RWPE2 (cell line): ENCODE measurements around the gene OOSP3.

Experiments used
- ATAC-seq: fragments of 200-7000 bp; cut with Tn5 transposase; 3 replicates; pipeline ENCODE4 v1.9.1; 2021; ENCODE audit warnings: low read depth
- DNase-seq: peaks from one replicate; pipeline ENCODE4 v3.0.0-alpha.2; 2020; ENCODE audit warnings: low spot score
- H3K27ac ChIP-seq: fragments of 450-650 bp; 2 replicates; pipeline ENCODE4 v1.5.1; 2017; ENCODE audit warnings: mild to moderate bottlenecking; ENCODE audit not compliant: poor library complexity, severe bottlenecking
- H3K27me3 ChIP-seq: fragments of 250-450 bp; sonication (Bioruptor Pico); 2 replicates; pipeline ENCODE4 v1.5.1; 2021; ENCODE audit warnings: mild to moderate bottlenecking, moderate library complexity; ENCODE audit not compliant: insufficient read depth, poor library complexity, severe bottlenecking
- H3K36me3 ChIP-seq: fragments of 250-450 bp; sonication (Bioruptor Pico); 2 replicates; pipeline ENCODE4 v1.5.1; 2020; ENCODE audit warnings: low read depth, mild to moderate bottlenecking, moderate library complexity
- H3K4me1 ChIP-seq: fragments of 250-450 bp; sonication (Bioruptor Pico); 2 replicates; pipeline ENCODE4 v1.5.1; 2021; ENCODE audit warnings: mild to moderate bottlenecking, moderate library complexity; ENCODE audit not compliant: insufficient read depth, poor library complexity, severe bottlenecking
- H3K4me3 ChIP-seq: fragments of 250-450 bp; sonication (Bioruptor Pico); 2 replicates; pipeline ENCODE4 v1.5.1; 2021; ENCODE audit warnings: mild to moderate bottlenecking, moderate library complexity; ENCODE audit not compliant: severe bottlenecking
- H3K9me3 ChIP-seq: fragments of 250-450 bp; sonication (Bioruptor Pico); 2 replicates; pipeline ENCODE4 v1.5.1; 2021; ENCODE audit warnings: mild to moderate bottlenecking, moderate library complexity; ENCODE audit not compliant: severe bottlenecking
- TF ChIP-seq, protein P1 (sequence below): fragments of 450-650 bp; IDR thresholded peaks from one replicate; pipeline ENCODE4 v1.5.1; 2017; ENCODE audit warnings: mild to moderate bottlenecking, moderate library complexity; ENCODE audit not compliant: poor library complexity, severe bottlenecking

Gene OOSP3

GRCh38 chr11:59938718-59939117 lies 60.1 kb downstream of the OOSP3 start:
- H3K9me3 ChIP-seq, result no peaks in the 10 kb centered on the region
- no peaks in the 10 kb centered on the region for H3K4me1 ChIP-seq
- no peak overlapping the region for H3K27ac ChIP-seq
- ATAC-seq (no peak), DNase-seq (no peak)
- H3K4me3 ChIP-seq, result no peak overlapping the region
- TF ChIP-seq, protein P1, sequence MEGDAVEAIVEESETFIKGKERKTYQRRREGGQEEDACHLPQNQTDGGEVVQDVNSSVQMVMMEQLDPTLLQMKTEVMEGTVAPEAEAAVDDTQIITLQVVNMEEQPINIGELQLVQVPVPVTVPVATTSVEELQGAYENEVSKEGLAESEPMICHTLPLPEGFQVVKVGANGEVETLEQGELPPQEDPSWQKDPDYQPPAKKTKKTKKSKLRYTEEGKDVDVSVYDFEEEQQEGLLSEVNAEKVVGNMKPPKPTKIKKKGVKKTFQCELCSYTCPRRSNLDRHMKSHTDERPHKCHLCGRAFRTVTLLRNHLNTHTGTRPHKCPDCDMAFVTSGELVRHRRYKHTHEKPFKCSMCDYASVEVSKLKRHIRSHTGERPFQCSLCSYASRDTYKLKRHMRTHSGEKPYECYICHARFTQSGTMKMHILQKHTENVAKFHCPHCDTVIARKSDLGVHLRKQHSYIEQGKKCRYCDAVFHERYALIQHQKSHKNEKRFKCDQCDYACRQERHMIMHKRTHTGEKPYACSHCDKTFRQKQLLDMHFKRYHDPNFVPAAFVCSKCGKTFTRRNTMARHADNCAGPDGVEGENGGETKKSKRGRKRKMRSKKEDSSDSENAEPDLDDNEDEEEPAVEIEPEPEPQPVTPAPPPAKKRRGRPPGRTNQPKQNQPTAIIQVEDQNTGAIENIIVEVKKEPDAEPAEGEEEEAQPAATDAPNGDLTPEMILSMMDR, result no peak
- H3K36me3 ChIP-seq, result no peaks in the 10 kb centered on the region
- no peaks in the 10 kb centered on the region for H3K27me3 ChIP-seq

GRCh38 chr11:59939482-59939881 lies 60.9 kb downstream of the OOSP3 start:
- H3K36me3 ChIP-seq, result no peaks in the 10 kb centered on the region
- no peaks in the 10 kb centered on the region for H3K4me1 ChIP-seq
- H3K27ac ChIP-seq, result no peak overlapping the region
- TF ChIP-seq, protein P1, result no peak
- DNase-seq, result no peak
- H3K4me3 ChIP-seq, result no peak overlapping the region
- ATAC-seq, result no peak
- no peaks in the 10 kb centered on the region for H3K27me3 ChIP-seq
- H3K9me3 ChIP-seq, result no peaks in the 10 kb centered on the region

GRCh38 chr11:59941091-59941490 lies 62.5 kb downstream of the OOSP3 start:
- H3K27ac ChIP-seq, result no peak overlapping the region
- ATAC-seq (no peak), DNase-seq (no peak)
- H3K9me3 ChIP-seq, result no peaks in the 10 kb centered on the region
- no peaks in the 10 kb centered on the region for H3K36me3 ChIP-seq
- H3K27me3 ChIP-seq, result no peaks in the 10 kb centered on the region
- H3K4me1 ChIP-seq, result no peaks in the 10 kb centered on the region
- TF ChIP-seq, protein P1, result no peak
- H3K4me3 ChIP-seq, result no peak overlapping the region

GRCh38 chr11:59943997-59944714 lies 65.6 kb downstream of the OOSP3 start:
- DNase-seq (no peak), ATAC-seq (peak; percentile 14; the same call in 1 of the 3 replicates)
- TF ChIP-seq, protein P1, result no peak
- no peaks in the 10 kb centered on the region for H3K36me3 ChIP-seq
- H3K27me3 ChIP-seq, result no peaks in the 10 kb centered on the region
- H3K9me3 ChIP-seq, result no peaks in the 10 kb centered on the region
- H3K4me3 ChIP-seq, result no peak overlapping the region
- no peaks in the 10 kb centered on the region for H3K4me1 ChIP-seq
- H3K27ac ChIP-seq, result no peak overlapping the region

DNA sequence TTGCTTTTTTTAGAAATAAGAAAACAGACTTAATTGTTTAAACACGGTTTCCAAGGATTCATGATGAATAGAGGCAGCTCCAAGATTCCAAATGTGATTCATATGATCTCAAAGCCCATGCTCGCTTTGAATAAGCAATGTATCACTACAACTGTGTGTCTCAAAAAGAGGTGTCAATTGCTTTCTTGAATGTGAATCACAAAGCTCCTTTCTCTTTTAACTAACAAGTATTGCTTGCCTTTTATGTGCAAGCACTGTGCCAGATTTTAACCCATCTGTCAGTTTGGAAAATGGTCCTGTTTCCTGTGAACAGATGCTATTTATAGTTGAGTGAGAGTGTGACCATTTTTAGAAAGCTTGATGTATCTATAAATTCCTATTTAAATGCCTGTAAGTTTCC lies 66.1 kb downstream of the OOSP3 start:
- H3K9me3 ChIP-seq, result no peaks in the 10 kb centered on the region
- H3K36me3 ChIP-seq, result no peaks in the 10 kb centered on the region
- TF ChIP-seq, protein P1, result no peak
- H3K4me1 ChIP-seq, result no peaks in the 10 kb centered on the region
- ATAC-seq (no peak), DNase-seq (no peak)
- H3K4me3 ChIP-seq, result no peak overlapping the region
- no peak overlapping the region for H3K27ac ChIP-seq
- no peaks in the 10 kb centered on the region for H3K27me3 ChIP-seq
